CD4-positive, alpha-beta T cell (primary cell): ENCODE measurements around the gene ZNF615. TPM values are rescaled to one million over a fixed set of nuclear protein-coding genes. Genes with fewer than 3 reads are reported as not detected.

Experiments
- ATAC-seq: fragments of 200-7000 bp; cut with Tn5 transposase; one replicate; pipeline ENCODE4 v1.10.0; 2022; ENCODE audit warnings: mild to moderate bottlenecking; ENCODE audit not compliant: poor library complexity
- CTCF ChIA-PET: fragments of 350-600 bp; sonication (Branson Sonifier 250); formaldehyde crosslinking; loops from one replicate; lab custom pipeline; 2021; ENCODE audit warnings: antibody characterized with exemption, inconsistent platforms; lab: Charles Lee
- POLR2A ChIA-PET: fragments of 350-600 bp; sonication (Branson Sonifier 250); formaldehyde crosslinking; loops from one replicate; lab custom pipeline; 2021; ENCODE audit warnings: antibody characterized with exemption, inconsistent platforms; lab: Charles Lee
- DNase-seq, 14 experiments: peaks; one replicate each; pipeline ENCODE4 v3.0.0-alpha.2; 2013 to 2020; ENCODE audit warnings: mixed read lengths in 2 of 14
- H3K27ac ChIP-seq, 2 donors: one replicate each; pipeline versions ENCODE4 v1.5.1 to v1.7.0; 2013; ENCODE audit warnings: low read length in 2 of 2, low read depth in 1 of 2, mild to moderate bottlenecking in 1 of 2
- H3K27me3 ChIP-seq, 2 experiments: 1 replicate in 1 of 2; 2 replicates in 1 of 2; pipeline versions ENCODE4 v1.6.1 to v1.7.0; 2013; ENCODE audit warnings: low read length in 2 of 2, control low read depth in 1 of 2, mild to moderate bottlenecking in 1 of 2, moderate library complexity in 1 of 2; ENCODE audit not compliant: insufficient read depth in 2 of 2, control insufficient read depth in 1 of 2
- H3K36me3 ChIP-seq: one replicate; pipeline ENCODE4 v1.6.1; 2013; ENCODE audit warnings: low read length, control low read depth; ENCODE audit not compliant: insufficient read depth
- H3K4me1 ChIP-seq: one replicate; pipeline ENCODE4 v1.6.1; 2013; ENCODE audit warnings: low read length, control low read depth; ENCODE audit not compliant: insufficient read depth
- H3K4me3 ChIP-seq: one replicate; pipeline ENCODE4 v1.5.1; 2013; ENCODE audit warnings: mild to moderate bottlenecking, low read length, moderate library complexity
- H3K9me3 ChIP-seq, 2 experiments: 1 replicate in 1 of 2; 2 replicates in 1 of 2; pipeline versions ENCODE4 v1.6.1 to v1.7.0; 2013; ENCODE audit warnings: low read length in 2 of 2, mild to moderate bottlenecking in 2 of 2, control low read depth in 1 of 2, moderate library complexity in 1 of 2; ENCODE audit not compliant: control insufficient read depth in 1 of 2, insufficient read depth in 1 of 2
- H3K27ac Mint-ChIP-seq: one replicate; pipeline ENCODE4 v1.8.0; 2020; ENCODE audit warnings: mixed read lengths
- H3K27me3 Mint-ChIP-seq: one replicate; pipeline ENCODE4 v1.8.0; 2021; ENCODE audit warnings: mixed read lengths
- H3K36me3 Mint-ChIP-seq: one replicate; pipeline ENCODE4 v1.8.0; 2021; ENCODE audit warnings: low read depth, mixed read lengths
- H3K4me1 Mint-ChIP-seq: one replicate; pipeline ENCODE4 v1.8.0; 2021; ENCODE audit warnings: low read depth, mixed read lengths
- H3K4me3 Mint-ChIP-seq: one replicate; pipeline ENCODE4 v1.8.0; 2020; ENCODE audit warnings: mild to moderate bottlenecking, mixed read lengths
- H3K9me3 Mint-ChIP-seq: one replicate; pipeline ENCODE4 v1.8.0; 2020; ENCODE audit warnings: mixed read lengths
- CTCF ChIP-seq: fragments of 200-600 bp; IDR thresholded peaks from one replicate; pipeline ENCODE4 v1.8.0; 2022; ENCODE audit warnings: antibody characterized with exemption, mild to moderate bottlenecking
- intact Hi-C, 2 experiments: fragments of 100-400 bp; cut with DNase I in 1 of 2; cut with micrococcal nuclease in 1 of 2; formaldehyde crosslinking; loops; one replicate each; pipeline versions ENCODE4 v1.15.1 to v1.9.0; 2023 to 2025; cut with DNase I, micrococcal nuclease
- total RNA-seq, 174 experiments: library from RNA in 2 of 174; stranded (reverse) in 2 of 174; gene quantifications; one replicate each; pipeline ENCODE4 v1.2.3 and lab custom pipeline; 2021 to 2026

Gene ZNF615
- total RNA-seq, 2 experiments from 2014 or later: 8.9 to 9.2 TPM

- intact Hi-C loops: loop anchor here in 1 of 2 experiments (10.0 kb wide), 1 partner anchor 75 kb away; the partner anchor contains the start of gene ZNF649
Measured at GRCh38 chr19:51980116-51980736, 27.8 kb downstream of the ZNF615 start.

DNA sequence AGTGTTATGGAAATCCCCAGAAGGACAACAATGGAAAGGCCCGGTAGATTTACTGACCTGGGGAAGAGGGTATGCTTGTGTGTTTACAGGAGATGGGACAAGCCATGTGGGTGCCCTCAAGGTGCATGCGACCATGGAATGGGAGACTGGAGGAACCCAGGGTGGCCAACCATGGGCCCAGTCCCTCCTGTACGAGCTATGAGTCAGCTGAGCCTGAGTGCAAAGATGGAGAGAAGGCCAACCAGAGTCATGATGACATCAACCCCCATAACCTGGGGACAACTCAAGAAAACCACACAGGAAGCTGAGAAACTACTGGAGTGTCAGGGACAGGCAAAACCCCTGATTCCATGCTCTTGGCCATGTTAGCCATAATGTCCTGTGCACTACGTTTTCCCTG, 29.1 kb downstream of the ZNF615 start:
- no peak for ATAC-seq
- H3K36me3 Mint-ChIP-seq: peaks cover 100% of the 10 kb centered on the region
- ChIA-PET POLR2A (no interaction called here), CTCF (no interaction called here)
- H3K27me3 ChIP-seq: no peaks in the 10 kb centered on the region
- no peak for DNase-seq
- peaks cover 52% of the 10 kb centered on the region for H3K36me3 ChIP-seq
- peaks cover 20% of the 10 kb centered on the region for H3K9me3 Mint-ChIP-seq
- H3K27me3 Mint-ChIP-seq: no peaks in the 10 kb centered on the region
- H3K27ac ChIP-seq: no peak overlapping the region
- no peak overlapping the region for H3K4me3 ChIP-seq
- H3K4me1 ChIP-seq: no peaks in the 10 kb centered on the region
- H3K27ac Mint-ChIP-seq: no peak overlapping the region
- H3K4me3 Mint-ChIP-seq: no peak overlapping the region
- no peak for TF ChIP-seq CTCF
- peaks cover 51 to 100% of the 10 kb centered on the region in 2 experiments for H3K9me3 ChIP-seq
- peaks cover 11% of the 10 kb centered on the region for H3K4me1 Mint-ChIP-seq
- intact Hi-C loops: no loop called here

More at GRCh38 chr19:51980116-51980736, 27.8 kb downstream of the ZNF615 start:
- H3K9me3 ChIP-seq: peaks cover 49 to 98% of the 10 kb centered on the region in 2 experiments
- H3K27ac ChIP-seq: no peak overlapping the region
- H3K27me3 Mint-ChIP-seq: no peaks in the 10 kb centered on the region
- ATAC-seq (no peak), DNase-seq (no peak)
- H3K27ac Mint-ChIP-seq: no peak overlapping the region
- ChIA-PET POLR2A (no interaction called here), CTCF (no interaction called here)
- no peak overlapping the region for H3K4me3 ChIP-seq
- peaks cover 20% of the 10 kb centered on the region for H3K9me3 Mint-ChIP-seq
- H3K36me3 ChIP-seq: peaks cover 39% of the 10 kb centered on the region
- TF ChIP-seq CTCF: no peak
- peaks cover 13% of the 10 kb centered on the region for H3K4me1 Mint-ChIP-seq
- no peaks in the 10 kb centered on the region for H3K27me3 ChIP-seq
- no peak overlapping the region for H3K4me3 Mint-ChIP-seq
- no peaks in the 10 kb centered on the region for H3K4me1 ChIP-seq
- peaks cover 99% of the 10 kb centered on the region for H3K36me3 Mint-ChIP-seq

DNA sequence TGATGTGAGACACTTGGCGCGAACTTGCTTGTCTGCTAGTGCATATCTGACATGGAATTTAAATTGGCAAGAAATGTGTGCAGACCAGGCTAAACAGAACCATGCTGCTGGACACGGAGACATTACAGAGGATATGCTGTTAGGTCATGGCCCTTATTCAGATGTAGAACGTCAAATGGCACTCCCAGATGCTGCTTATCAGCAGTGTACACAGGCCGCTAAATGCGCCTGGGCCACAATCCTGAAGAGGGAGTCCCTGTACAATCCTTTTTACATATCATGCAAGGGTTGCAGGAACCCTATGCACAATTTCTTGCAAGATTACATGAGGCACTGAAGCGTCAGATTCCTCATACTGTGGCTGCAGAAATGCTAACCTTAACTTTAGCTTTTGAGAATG, 30.7 kb downstream of the ZNF615 start:
- Mint-ChIP-seq H3K4me3 (no peak overlapping the region), H3K27me3 (no peaks in the 10 kb centered on the region), H3K4me1 (no peaks in the 10 kb centered on the region), H3K36me3 (peaks cover 100% of the 10 kb centered on the region), H3K9me3 (peaks cover 12% of the 10 kb centered on the region), H3K27ac (no peak overlapping the region)
- CTCF ChIA-PET: no interaction called here
- intact Hi-C loops: no loop called here
- peaks cover 62% of the 10 kb centered on the region for H3K36me3 ChIP-seq
- H3K27ac ChIP-seq: no peak overlapping the region
- POLR2A ChIA-PET: no interaction called here
- ATAC-seq: no peak
- no peak overlapping the region for H3K4me3 ChIP-seq
- H3K9me3 ChIP-seq: peaks cover 49 to 100% of the 10 kb centered on the region in 2 experiments
- no peaks in the 10 kb centered on the region for H3K27me3 ChIP-seq
- no peak for TF ChIP-seq CTCF
- no peak for DNase-seq
- no peaks in the 10 kb centered on the region for H3K4me1 ChIP-seq
